ENCODE results near the gene MAML3. TPM values are rescaled to one million over a fixed set of nuclear protein-coding genes. Genes with fewer than 3 reads are reported as not detected.

MAML3 gene
- total and polyA plus RNA-seq, 2 of the 13 experiments (the other 11 are each of a cell fraction or from before 2014, with no cell fraction given) = 0.05 to 0.13 TPM

- TF ChIP-seq, protein P1, sequence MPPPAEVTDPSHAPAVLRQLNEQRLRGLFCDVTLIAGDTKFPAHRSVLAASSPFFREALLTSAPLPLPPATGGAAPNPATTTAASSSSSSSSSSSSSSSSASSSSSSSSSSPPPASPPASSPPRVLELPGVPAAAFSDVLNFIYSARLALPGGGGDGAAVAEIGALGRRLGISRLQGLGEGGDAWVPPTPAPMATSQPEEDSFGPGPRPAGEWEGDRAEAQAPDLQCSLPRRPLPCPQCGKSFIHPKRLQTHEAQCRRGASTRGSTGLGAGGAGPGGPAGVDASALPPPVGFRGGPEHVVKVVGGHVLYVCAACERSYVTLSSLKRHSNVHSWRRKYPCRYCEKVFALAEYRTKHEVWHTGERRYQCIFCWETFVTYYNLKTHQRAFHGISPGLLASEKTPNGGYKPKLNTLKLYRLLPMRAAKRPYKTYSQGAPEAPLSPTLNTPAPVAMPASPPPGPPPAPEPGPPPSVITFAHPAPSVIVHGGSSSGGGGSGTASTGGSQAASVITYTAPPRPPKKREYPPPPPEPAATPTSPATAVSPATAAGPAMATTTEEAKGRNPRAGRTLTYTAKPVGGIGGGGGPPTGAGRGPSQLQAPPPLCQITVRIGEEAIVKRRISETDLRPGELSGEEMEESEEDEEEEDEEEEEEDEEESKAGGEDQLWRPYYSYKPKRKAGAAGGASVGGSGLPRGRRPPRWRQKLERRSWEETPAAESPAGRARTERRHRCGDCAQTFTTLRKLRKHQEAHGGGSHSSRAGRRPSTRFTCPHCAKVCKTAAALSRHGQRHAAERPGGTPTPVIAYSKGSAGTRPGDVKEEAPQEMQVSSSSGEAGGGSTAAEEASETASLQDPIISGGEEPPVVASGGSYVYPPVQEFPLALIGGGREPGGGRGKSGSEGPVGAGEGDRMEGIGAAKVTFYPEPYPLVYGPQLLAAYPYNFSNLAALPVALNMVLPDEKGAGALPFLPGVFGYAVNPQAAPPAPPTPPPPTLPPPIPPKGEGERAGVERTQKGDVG (CRISPR knock-in tag; IDR thresholded peaks at IDR 0.05; ENCODE audit: borderline replicate concordance) = no peak
- no peak for TF ChIP-seq ATAD3A (CRISPR knock-in tag; IDR thresholded peaks at IDR 0.05)
- TF ChIP-seq HMGXB3 (CRISPR knock-in tag; IDR thresholded peaks at IDR 0.05; ENCODE audit: borderline replicate concordance) = no peak
- TF ChIP-seq DRAP1 (CRISPR knock-in tag; IDR thresholded peaks at IDR 0.05) = peak; percentile 58; the same call in 1 of the 2 replicates
- 0 out of 2 replicates have a peak, but pooled peaks have one; percentile 24 for TF ChIP-seq ZBTB38 (CRISPR knock-in tag; IDR thresholded peaks at IDR 0.05)
- TF ChIP-seq ZNF570 (CRISPR knock-in tag; IDR thresholded peaks at IDR 0.05; ENCODE audit: borderline replicate concordance) = no peak
- peak; percentile 75 for TF ChIP-seq KAT8 (CRISPR knock-in tag; IDR thresholded peaks at IDR 0.05)
- TF ChIP-seq TFDP1 (CRISPR knock-in tag; IDR thresholded peaks at IDR 0.05; ENCODE audit: borderline replicate concordance) = no peak
- TF ChIP-seq GLI4 (CRISPR knock-in tag; IDR thresholded peaks at IDR 0.05; ENCODE audit: borderline replicate concordance) = no peak
- TF ChIP-seq PPARG (CRISPR knock-in tag; conservative IDR thresholded peaks at IDR 0.05) = peak; percentile 79
- TF ChIP-seq, protein P2, sequence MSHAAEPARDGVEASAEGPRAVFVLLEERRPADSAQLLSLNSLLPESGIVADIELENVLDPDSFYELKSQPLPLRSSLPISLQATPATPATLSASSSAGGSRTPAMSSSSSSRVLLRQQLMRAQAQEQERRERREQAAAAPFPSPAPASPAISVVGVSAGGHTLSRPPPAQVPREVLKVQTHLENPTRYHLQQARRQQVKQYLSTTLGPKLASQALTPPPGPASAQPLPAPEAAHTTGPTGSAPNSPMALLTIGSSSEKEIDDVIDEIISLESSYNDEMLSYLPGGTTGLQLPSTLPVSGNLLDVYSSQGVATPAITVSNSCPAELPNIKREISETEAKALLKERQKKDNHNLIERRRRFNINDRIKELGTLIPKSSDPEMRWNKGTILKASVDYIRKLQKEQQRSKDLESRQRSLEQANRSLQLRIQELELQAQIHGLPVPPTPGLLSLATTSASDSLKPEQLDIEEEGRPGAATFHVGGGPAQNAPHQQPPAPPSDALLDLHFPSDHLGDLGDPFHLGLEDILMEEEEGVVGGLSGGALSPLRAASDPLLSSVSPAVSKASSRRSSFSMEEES (CRISPR knock-in tag; IDR thresholded peaks at IDR 0.05) = peak; percentile 53; the same call in 1 of the 2 replicates
- TF ChIP-seq ZNF263 (CRISPR knock-in tag; IDR thresholded peaks at IDR 0.05) = peak; percentile 56
- no peak for TF ChIP-seq ZNF615 (CRISPR knock-in tag; IDR thresholded peaks at IDR 0.05; ENCODE audit: borderline replicate concordance)
- TF ChIP-seq CSRNP2 (CRISPR knock-in tag; conservative IDR thresholded peaks at IDR 0.05; ENCODE audit: low read depth) = no peak
Observed at GRCh38 chr4:139689093-139689722, 464.8 kb downstream of the MAML3 start (continued).

Data from HepG2 (cell line).